Astrocyte (in vitro differentiated cells and primary cell): ENCODE data around the gene CHRNE. TPM values are rescaled to one million over a fixed set of nuclear protein-coding genes. Genes with fewer than 3 reads are reported as not detected.

Source experiments
- DNase-seq: peaks from one replicate; pipeline ENCODE4 v3.0.0-alpha.2; 2010; ENCODE audit warnings: low read depth
- FAIRE-seq: peaks from 2 replicates; lab custom pipeline; 2011; peaks lifted over from hg19 to GRCh38; lab: Jason Lieb, UNC
- H2AFZ ChIP-seq: 2 replicates; pipeline ENCODE4 v1.6.0; 2012; ENCODE audit warnings: low read depth, low read length, inconsistent platforms
- H3K27ac ChIP-seq: 2 replicates; pipeline ENCODE4 v1.5.1; 2011; ENCODE audit warnings: low read depth, low read length, inconsistent platforms
- H3K27me3 ChIP-seq: 2 replicates; pipeline ENCODE4 v1.6.0; 2011; ENCODE audit warnings: low read length, inconsistent platforms; ENCODE audit not compliant: insufficient read depth
- H3K36me3 ChIP-seq: 2 replicates; pipeline ENCODE4 v1.5.1; 2011; ENCODE audit warnings: low read length, inconsistent platforms; ENCODE audit not compliant: insufficient read depth
- H3K4me1 ChIP-seq: 2 replicates; pipeline ENCODE4 v1.5.1; 2011; ENCODE audit warnings: low read length, inconsistent platforms; ENCODE audit not compliant: insufficient read depth
- H3K4me2 ChIP-seq: 2 replicates; pipeline ENCODE4 v1.6.0; 2012; ENCODE audit warnings: low read length, inconsistent platforms
- H3K4me3 ChIP-seq: 2 replicates; pipeline ENCODE4 v1.5.1; 2011; ENCODE audit warnings: low read depth, mild to moderate bottlenecking, low read length, inconsistent platforms; ENCODE audit not compliant: insufficient read depth
- H3K79me2 ChIP-seq: 2 replicates; pipeline ENCODE4 v1.6.0; 2012; ENCODE audit warnings: mild to moderate bottlenecking, low read length, inconsistent platforms; ENCODE audit not compliant: insufficient read depth
- H3K9ac ChIP-seq: 2 replicates; pipeline ENCODE4 v1.6.0; 2012; ENCODE audit warnings: mild to moderate bottlenecking, low read length, inconsistent platforms
- H3K9me3 ChIP-seq: 2 replicates; pipeline ENCODE4 v1.5.1; 2012; ENCODE audit warnings: low read depth, mild to moderate bottlenecking, low read length, inconsistent platforms; ENCODE audit not compliant: insufficient read depth
- H4K20me1 ChIP-seq: 2 replicates; pipeline ENCODE4 v1.6.0; 2012; ENCODE audit warnings: low read length, inconsistent platforms; ENCODE audit not compliant: insufficient read depth
- H3K27ac Mint-ChIP-seq: one replicate; pipeline ENCODE4 v1.8.0; 2021; ENCODE audit warnings: mild to moderate bottlenecking, mixed read lengths; ENCODE audit not compliant: unreplicated experiment
- H3K27me3 Mint-ChIP-seq: one replicate; pipeline ENCODE4 v1.8.0; 2021; ENCODE audit warnings: low read depth, mixed read lengths; ENCODE audit not compliant: unreplicated experiment
- H3K36me3 Mint-ChIP-seq: one replicate; pipeline ENCODE4 v1.8.0; 2021; ENCODE audit warnings: low read depth, mixed read lengths; ENCODE audit not compliant: unreplicated experiment
- H3K4me1 Mint-ChIP-seq: one replicate; pipeline ENCODE4 v1.8.0; 2021; ENCODE audit warnings: low read depth, mixed read lengths; ENCODE audit not compliant: unreplicated experiment
- H3K4me3 Mint-ChIP-seq: one replicate; pipeline ENCODE4 v1.8.0; 2021; ENCODE audit warnings: mild to moderate bottlenecking, moderate library complexity, mixed read lengths; ENCODE audit not compliant: unreplicated experiment
- H3K9me3 Mint-ChIP-seq: one replicate; pipeline ENCODE4 v1.8.0; 2021; ENCODE audit warnings: mild to moderate bottlenecking, mixed read lengths; ENCODE audit not compliant: unreplicated experiment
- CTCF ChIP-seq: IDR thresholded peaks from 2 replicates; pipeline ENCODE4 v1.5.1; 2011; ENCODE audit warnings: low read depth, mild to moderate bottlenecking, inconsistent platforms, low read length, moderate library complexity; ENCODE audit not compliant: insufficient read depth
- EZH2 ChIP-seq: IDR thresholded peaks from 2 replicates; pipeline ENCODE4 v1.6.1; 2012; ENCODE audit warnings: mild to moderate bottlenecking, low read length, inconsistent platforms; ENCODE audit not compliant: insufficient read depth
- total RNA-seq: library from RNA; stranded (reverse); gene quantifications from 2 replicates; pipeline ENCODE4 v1.2.1, GENCODE V29; 2021

Gene CHRNE
- total RNA-seq, 1 donor from 2014 or later: 0.20 TPM

- Mint-ChIP-seq H3K4me1 (no peaks in the 10 kb centered on the region), H3K9me3 (no peaks in the 10 kb centered on the region), H3K36me3 (peaks cover 3% of the 10 kb centered on the region), H3K27ac (no peak overlapping the region), H3K27me3 (no peaks in the 10 kb centered on the region), H3K4me3 (no peak overlapping the region)
- H3K9me3 ChIP-seq: no peaks in the 10 kb centered on the region
- no peaks in the 10 kb centered on the region for H3K27me3 ChIP-seq
- no peaks in the 10 kb centered on the region for H3K4me1 ChIP-seq
- FAIRE-seq (no peak), DNase-seq (no peak)
- no peaks in the 10 kb centered on the region for H3K79me2 ChIP-seq
- H3K4me2 ChIP-seq: no peak overlapping the region
- H3K36me3 ChIP-seq: peaks cover 2% of the 10 kb centered on the region
- no peak overlapping the region for H3K4me3 ChIP-seq
- peaks cover 9% of the 10 kb centered on the region for H4K20me1 ChIP-seq
- H3K27ac ChIP-seq: no peak overlapping the region
- no peak overlapping the region for H2AFZ ChIP-seq
- no peak overlapping the region for H3K9ac ChIP-seq
- TF ChIP-seq CTCF (no peak), EZH2 (no peak)
Observed at GRCh38 chr17:4887581-4887980, 15.3 kb downstream of the CHRNE start.

- Mint-ChIP-seq H3K27ac (no peak overlapping the region), H3K27me3 (no peaks in the 10 kb centered on the region), H3K4me1 (no peaks in the 10 kb centered on the region), H3K36me3 (peaks cover 5% of the 10 kb centered on the region), H3K9me3 (no peaks in the 10 kb centered on the region), H3K4me3 (no peak overlapping the region)
- Histone ChIP-seq H3K4me3 (no peak overlapping the region), H3K9me3 (no peaks in the 10 kb centered on the region), H4K20me1 (peaks cover 16% of the 10 kb centered on the region), H3K27ac (no peak overlapping the region), H3K36me3 (peaks cover 2% of the 10 kb centered on the region), H3K79me2 (no peaks in the 10 kb centered on the region), H2AFZ (no peak overlapping the region), H3K4me2 (no peak overlapping the region), H3K27me3 (no peaks in the 10 kb centered on the region), H3K9ac (no peak overlapping the region), H3K4me1 (no peaks in the 10 kb centered on the region)
- FAIRE-seq (no peak), DNase-seq (no peak)
- TF ChIP-seq EZH2: no peak
Observed at GRCh38 chr17:4886830-4887229, 16.1 kb downstream of the CHRNE start.

GRCh38 chr17:4884489-4884888 lies 18.4 kb downstream of the CHRNE start:
- no peak for FAIRE-seq

More at GRCh38 chr17:4884489-4884888, 18.4 kb downstream of the CHRNE start:
- no peaks in the 10 kb centered on the region for H3K36me3 ChIP-seq
- no peaks in the 10 kb centered on the region for H3K4me1 ChIP-seq
- H3K27me3 Mint-ChIP-seq: no peaks in the 10 kb centered on the region
- H3K36me3 Mint-ChIP-seq: peaks cover 12% of the 10 kb centered on the region
- H3K4me1 Mint-ChIP-seq: no peaks in the 10 kb centered on the region
- H3K27me3 ChIP-seq: no peaks in the 10 kb centered on the region
- H2AFZ ChIP-seq: no peak overlapping the region
- H3K9me3 Mint-ChIP-seq: no peaks in the 10 kb centered on the region
- no peak overlapping the region for H3K4me3 Mint-ChIP-seq
- H3K79me2 ChIP-seq: no peaks in the 10 kb centered on the region
- no peak overlapping the region for H3K4me2 ChIP-seq
- no peak overlapping the region for H3K4me3 ChIP-seq
- H3K9me3 ChIP-seq: no peaks in the 10 kb centered on the region
- DNase-seq: no peak
- no peak overlapping the region for H3K9ac ChIP-seq
- no peak overlapping the region for H3K27ac Mint-ChIP-seq
- H4K20me1 ChIP-seq: peaks cover 26% of the 10 kb centered on the region
- H3K27ac ChIP-seq: no peak overlapping the region
- no peak for TF ChIP-seq EZH2
- TF ChIP-seq CTCF: no peak
